HEK293 (cell line): ENCODE results near the gene HECTD4.

ENCODE experiments used
- ATF2 ChIP-seq: fragments of 450-650 bp; formaldehyde crosslinking; IDR thresholded peaks from 2 replicates; pipeline ENCODE4 v1.5.1; 2016; ENCODE audit warnings: missing biosample characterization, missing genetic modification characterization, low read depth
- GLI4 ChIP-seq: fragments of 450-650 bp; formaldehyde crosslinking; IDR thresholded peaks from 2 replicates; pipeline ENCODE4 v1.5.1; 2016; ENCODE audit warnings: missing biosample characterization, missing genetic modification characterization
- GLIS1 ChIP-seq: fragments of 450-650 bp; formaldehyde crosslinking; IDR thresholded peaks from 2 replicates; pipeline ENCODE4 v1.5.1; 2016; ENCODE audit warnings: missing biosample characterization, missing genetic modification characterization
- PATZ1 ChIP-seq: fragments of 450-650 bp; formaldehyde crosslinking; IDR thresholded peaks from 2 replicates; pipeline ENCODE4 v1.5.1; 2016; ENCODE audit warnings: missing biosample characterization, missing genetic modification characterization
- YY1 ChIP-seq: fragments of 450-650 bp; formaldehyde crosslinking; IDR thresholded peaks from 2 replicates; pipeline ENCODE4 v1.5.1; 2018; ENCODE audit warnings: missing biosample characterization, missing genetic modification characterization
- ZNF138 ChIP-seq: fragments of 450-650 bp; formaldehyde crosslinking; IDR thresholded peaks from 2 replicates; pipeline ENCODE4 v1.5.1; 2016; ENCODE audit warnings: missing biosample characterization, missing genetic modification characterization, borderline replicate concordance
- ZNF398 ChIP-seq: fragments of 450-650 bp; formaldehyde crosslinking; IDR thresholded peaks from 2 replicates; pipeline ENCODE4 v1.5.1; 2017; ENCODE audit warnings: missing biosample characterization, missing genetic modification characterization
- ZNF677 ChIP-seq: fragments of 450-650 bp; IDR thresholded peaks from 2 replicates; pipeline ENCODE4 v1.5.0; 2018; ENCODE audit warnings: missing biosample characterization, mild to moderate bottlenecking, missing genetic modification characterization, moderate library complexity
- ZNF785 ChIP-seq: fragments of 450-650 bp; formaldehyde crosslinking; IDR thresholded peaks from 2 replicates; pipeline ENCODE4 v1.5.1; 2016; ENCODE audit warnings: missing biosample characterization, missing genetic modification characterization
- ZSCAN18 ChIP-seq: fragments of 450-650 bp; formaldehyde crosslinking; IDR thresholded peaks from 2 replicates; pipeline ENCODE4 v1.5.1; 2016; ENCODE audit warnings: missing biosample characterization, missing genetic modification characterization
- ZXDB ChIP-seq: fragments of 450-650 bp; formaldehyde crosslinking; IDR thresholded peaks from 2 replicates; pipeline ENCODE4 v1.5.1; 2016; ENCODE audit warnings: missing biosample characterization, missing genetic modification characterization
- TF ChIP-seq, protein P1 (sequence below): fragments of 450-650 bp; formaldehyde crosslinking; IDR thresholded peaks from 2 replicates; pipeline ENCODE4 v1.5.1; 2016; ENCODE audit warnings: missing biosample characterization, missing genetic modification characterization

GRCh38 chr12:112346194-112346593 lies 36.0 kb downstream of the HECTD4 start:
- TF ChIP-seq, protein P1, sequence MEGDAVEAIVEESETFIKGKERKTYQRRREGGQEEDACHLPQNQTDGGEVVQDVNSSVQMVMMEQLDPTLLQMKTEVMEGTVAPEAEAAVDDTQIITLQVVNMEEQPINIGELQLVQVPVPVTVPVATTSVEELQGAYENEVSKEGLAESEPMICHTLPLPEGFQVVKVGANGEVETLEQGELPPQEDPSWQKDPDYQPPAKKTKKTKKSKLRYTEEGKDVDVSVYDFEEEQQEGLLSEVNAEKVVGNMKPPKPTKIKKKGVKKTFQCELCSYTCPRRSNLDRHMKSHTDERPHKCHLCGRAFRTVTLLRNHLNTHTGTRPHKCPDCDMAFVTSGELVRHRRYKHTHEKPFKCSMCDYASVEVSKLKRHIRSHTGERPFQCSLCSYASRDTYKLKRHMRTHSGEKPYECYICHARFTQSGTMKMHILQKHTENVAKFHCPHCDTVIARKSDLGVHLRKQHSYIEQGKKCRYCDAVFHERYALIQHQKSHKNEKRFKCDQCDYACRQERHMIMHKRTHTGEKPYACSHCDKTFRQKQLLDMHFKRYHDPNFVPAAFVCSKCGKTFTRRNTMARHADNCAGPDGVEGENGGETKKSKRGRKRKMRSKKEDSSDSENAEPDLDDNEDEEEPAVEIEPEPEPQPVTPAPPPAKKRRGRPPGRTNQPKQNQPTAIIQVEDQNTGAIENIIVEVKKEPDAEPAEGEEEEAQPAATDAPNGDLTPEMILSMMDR (tag by site-specific recombination), result no peak
- no peak for TF ChIP-seq GLI4 (tag by site-specific recombination)
- no peak for TF ChIP-seq ZSCAN18 (tag by site-specific recombination)
- no peak for TF ChIP-seq PATZ1
- TF ChIP-seq ZNF677 (tag by site-specific recombination), result no peak
- TF ChIP-seq YY1 (tag by site-specific recombination), result no peak
- TF ChIP-seq GLIS1 (tag by site-specific recombination), result no peak
- no peak for TF ChIP-seq ZNF138 (tag by site-specific recombination)
- no peak for TF ChIP-seq ZXDB
- no peak for TF ChIP-seq ZNF785 (tag by site-specific recombination)
- TF ChIP-seq ZNF398 (tag by site-specific recombination), result no peak
- TF ChIP-seq ATF2 (tag by site-specific recombination), result no peak
